Stimulated activated CD8-positive, alpha-beta memory T cell treated with anti-CD3 and anti-CD28 coated beads, Interleukin-12 subunit alpha, Interleukin-12 subunit beta, amount 100 ng/mL, for 1 hour (primary cell): ENCODE results near the gene GCNT2.
"Not testable (repeated sequence)": the region's sequence is repeated elsewhere in the genome, so short reads cannot be mapped to it uniquely, and the experiment has no call there.

ENCODE experiments used
- DNase-seq: peaks from one replicate; pipeline ENCODE4 v3.0.0-alpha.2; 2020; ENCODE audit warnings: low read depth

Gene GCNT2

GRCh38 chr6:10521104-10521808, at the start of gene GCNT2:
Gene GCNT2 (plus strand): TSS chr6:10521351. CDS start chr6:10528912, 7,561 bp downstream.
- DNase-seq: no peak

- no peak for DNase-seq
Measured at GRCh38 chr6:10472634-10473033, 48.5 kb upstream of the GCNT2 start.

GRCh38 chr6:10478187-10479040, 42.7 kb upstream of the GCNT2 start:
- no peak for DNase-seq

GRCh38 chr6:10479939-10480700, 41.0 kb upstream of the GCNT2 start:
- DNase-seq: no peak

GRCh38 chr6:10481101-10481500, 40.0 kb upstream of the GCNT2 start:
- DNase-seq: no peak

GRCh38 chr6:10482636-10483257, 38.4 kb upstream of the GCNT2 start:
- DNase-seq: no peak

- no peak for DNase-seq
Measured at GRCh38 chr6:10484912-10485311, 36.2 kb upstream of the GCNT2 start.

- no peak for DNase-seq
Measured at GRCh38 chr6:10485406-10485805, 35.7 kb upstream of the GCNT2 start.

- no peak for DNase-seq
Measured at GRCh38 chr6:10486215-10486614, 34.9 kb upstream of the GCNT2 start.

- not testable (repeated sequence) for DNase-seq
Measured at GRCh38 chr6:10486944-10487588, 34.1 kb upstream of the GCNT2 start.

GRCh38 chr6:10487668-10488327, 33.4 kb upstream of the GCNT2 start:
- DNase-seq: no peak

- DNase-seq: no peak
Measured at GRCh38 chr6:10491463-10491862, 29.7 kb upstream of the GCNT2 start.

- DNase-seq: not testable (repeated sequence)
Measured at GRCh38 chr6:10491905-10492304, 29.2 kb upstream of the GCNT2 start.

GRCh38 chr6:10495029-10495428, 26.1 kb upstream of the GCNT2 start:
- DNase-seq: no peak

GRCh38 chr6:10505529-10505928, 15.6 kb upstream of the GCNT2 start:
- no peak for DNase-seq

GRCh38 chr6:10507298-10507697, 13.9 kb upstream of the GCNT2 start:
- DNase-seq: no peak

GRCh38 chr6:10507715-10508114, 13.4 kb upstream of the GCNT2 start:
- DNase-seq: no peak

GRCh38 chr6:10510592-10511367, 10.4 kb upstream of the GCNT2 start:
- no peak for DNase-seq

- DNase-seq: no peak
Measured at GRCh38 chr6:10511477-10511876, 9.7 kb upstream of the GCNT2 start.

GRCh38 chr6:10513544-10513943, 7.6 kb upstream of the GCNT2 start:
- no peak for DNase-seq
